ENCODE results near the gene CXCL16. TPM values are rescaled to one million over a fixed set of nuclear protein-coding genes. Genes with fewer than 3 reads are reported as not detected.
A peak's percentile ranks its signal among the peaks of the same experiment; 100 is the strongest.
"Not testable (repeated sequence)": the region's sequence is repeated elsewhere in the genome, so short reads cannot be mapped to it uniquely, and the experiment has no call there.

The CXCL16 gene
- total and polyA plus RNA-seq, 2 of the 13 experiments (the other 11 are each of a cell fraction or from before 2014, with no cell fraction given) = 9.4 to 101 TPM

DNA sequence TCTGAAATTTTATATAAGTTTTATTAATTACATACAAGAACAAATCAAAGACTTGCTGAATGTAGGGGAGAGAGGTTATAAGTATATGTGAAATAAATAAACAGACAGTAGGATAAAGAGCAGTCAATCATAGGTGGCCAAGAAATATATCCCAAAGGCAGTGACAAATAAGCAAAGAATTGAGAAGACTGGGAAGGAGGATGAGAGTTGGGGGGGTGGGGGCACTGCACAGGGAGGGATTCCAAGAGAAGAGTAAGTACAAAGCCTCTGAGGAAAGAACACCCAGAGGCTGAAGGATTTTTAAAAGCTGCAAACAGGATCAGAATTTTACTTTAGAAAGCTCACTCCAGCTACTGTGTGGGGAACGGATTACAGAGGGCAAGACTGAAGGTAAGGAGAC lies 38.6 kb downstream of the CXCL16 start (continued):
- TF ChIP-seq CERS6 (CRISPR knock-in tag; IDR thresholded peaks at IDR 0.05) (no peak), NBN (conservative IDR thresholded peaks at IDR 0.05) (no peak), PRMT3 (CRISPR knock-in tag; IDR thresholded peaks at IDR 0.05; ENCODE audit: borderline replicate concordance, low read depth) (no peak)

- POLR2A ChIA-PET = interaction anchor here (1.0 kb wide), 1 partner anchor 9 kb away, joined by 5 read pairs; no protein-coding TSS in a partner anchor
- BruUV-seq (replicated peaks); DNase-seq (ENCODE audit: low spot score); H2AFZ ChIP-seq (ENCODE audit: low read length); H3K27me3 ChIP-seq (ENCODE audit: control insufficient read depth in 1 of 2, insufficient read depth in 2 of 2, low read length in 2 of 2); H3K27ac ChIP-seq (ENCODE audit: extremely low read length, insufficient read depth, low read length); H4K20me1 ChIP-seq (ENCODE audit: insufficient read depth, low read length); CTCF ChIA-PET (ENCODE audit: low intra/inter-chr PET ratio, low total read pairs); in situ Hi-C loops (cut with HindIII; ENCODE audit: extremely low pct_ligation_motif_present, low pct_unique_long_range_greater_than_20kb); intact Hi-C loops (cut with micrococcal nuclease; ENCODE audit: unreplicated experiment); H3K9me3 ChIP-seq (ENCODE audit: low read length); FAIRE-seq; H3K9ac ChIP-seq (ENCODE audit: insufficient read depth, low read depth, low read length); H3K4me3 ChIP-seq (replicated peaks in 1 of 3; ENCODE audit: insufficient read depth in 1 of 3, low read depth in 2 of 3, low read length in 3 of 3); TF ChIP-seq LCORL (IDR thresholded peaks at IDR 0.05): not testable (repeated sequence)
- ATAC-seq = peak; percentile 21; the same call in 1 of the 3 replicates
- H3K4me1 ChIP-seq (ENCODE audit: insufficient read depth, low read length) = peaks cover 43% of the 10 kb centered on the region
- 77% methylated on average over 13 of the region's 13 CpGs for WGBS (ENCODE audit: low lambda C conversion rate)
- peak overlapping the region; percentile 42 for H3K4me2 ChIP-seq (ENCODE audit: low read depth, low read length)
- peaks cover 77% of the 10 kb centered on the region for H3K79me2 ChIP-seq (ENCODE audit: insufficient read depth, low read length)
- TF ChIP-seq GFI1 (CRISPR knock-in tag; IDR thresholded peaks at IDR 0.05; ENCODE audit: borderline replicate concordance) (peak; percentile 75), HOXA3 (CRISPR knock-in tag; IDR thresholded peaks at IDR 0.05) (peak; percentile 35; the same call in 1 of the 2 replicates), SRF (IDR thresholded peaks at IDR 0.05; ENCODE audit: low read depth, low read length) (peak; percentile 92), LCORL (CRISPR knock-in tag; IDR thresholded peaks at IDR 0.05) (peak; percentile 43; the same call in 1 of the 2 replicates), GATAD2A (CRISPR knock-in tag; IDR thresholded peaks at IDR 0.05) (0 out of 2 replicates have a peak, but pooled peaks have one; percentile 17), STAG1 (CRISPR knock-in tag; IDR thresholded peaks at IDR 0.05) (peak; percentile 61), ZNF362 (CRISPR knock-in tag; IDR thresholded peaks at IDR 0.05; ENCODE audit: borderline replicate concordance) (peak; percentile 53; the same call in 1 of the 2 replicates)
- TF ChIP-seq, protein P1, sequence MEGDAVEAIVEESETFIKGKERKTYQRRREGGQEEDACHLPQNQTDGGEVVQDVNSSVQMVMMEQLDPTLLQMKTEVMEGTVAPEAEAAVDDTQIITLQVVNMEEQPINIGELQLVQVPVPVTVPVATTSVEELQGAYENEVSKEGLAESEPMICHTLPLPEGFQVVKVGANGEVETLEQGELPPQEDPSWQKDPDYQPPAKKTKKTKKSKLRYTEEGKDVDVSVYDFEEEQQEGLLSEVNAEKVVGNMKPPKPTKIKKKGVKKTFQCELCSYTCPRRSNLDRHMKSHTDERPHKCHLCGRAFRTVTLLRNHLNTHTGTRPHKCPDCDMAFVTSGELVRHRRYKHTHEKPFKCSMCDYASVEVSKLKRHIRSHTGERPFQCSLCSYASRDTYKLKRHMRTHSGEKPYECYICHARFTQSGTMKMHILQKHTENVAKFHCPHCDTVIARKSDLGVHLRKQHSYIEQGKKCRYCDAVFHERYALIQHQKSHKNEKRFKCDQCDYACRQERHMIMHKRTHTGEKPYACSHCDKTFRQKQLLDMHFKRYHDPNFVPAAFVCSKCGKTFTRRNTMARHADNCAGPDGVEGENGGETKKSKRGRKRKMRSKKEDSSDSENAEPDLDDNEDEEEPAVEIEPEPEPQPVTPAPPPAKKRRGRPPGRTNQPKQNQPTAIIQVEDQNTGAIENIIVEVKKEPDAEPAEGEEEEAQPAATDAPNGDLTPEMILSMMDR (CRISPR knock-in tag; IDR thresholded peaks at IDR 0.05) = peak; percentile 64
- TF ChIP-seq, protein P2, sequence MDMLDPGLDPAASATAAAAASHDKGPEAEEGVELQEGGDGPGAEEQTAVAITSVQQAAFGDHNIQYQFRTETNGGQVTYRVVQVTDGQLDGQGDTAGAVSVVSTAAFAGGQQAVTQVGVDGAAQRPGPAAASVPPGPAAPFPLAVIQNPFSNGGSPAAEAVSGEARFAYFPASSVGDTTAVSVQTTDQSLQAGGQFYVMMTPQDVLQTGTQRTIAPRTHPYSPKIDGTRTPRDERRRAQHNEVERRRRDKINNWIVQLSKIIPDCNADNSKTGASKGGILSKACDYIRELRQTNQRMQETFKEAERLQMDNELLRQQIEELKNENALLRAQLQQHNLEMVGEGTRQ (IDR thresholded peaks at IDR 0.05; ENCODE audit: low read depth, low read length) = not testable (repeated sequence)
- TF ChIP-seq, protein P2 (CRISPR knock-in tag; IDR thresholded peaks at IDR 0.05; ENCODE audit: borderline replicate concordance) = peak; percentile 69; the same call in 1 of the 2 replicates
- H3K36me3 ChIP-seq (replicated peaks in 1 of 2; ENCODE audit: control insufficient read depth in 1 of 2, insufficient read depth in 2 of 2, low read length in 2 of 2) = peaks cover 7 to 27% of the 10 kb centered on the region in 2 experiments
Measured at GRCh38 chr17:4699401-4700056, 40.2 kb downstream of the CXCL16 start.

Measured in HepG2 (cell line).